ENCODE data around the gene STARD10. TPM values are rescaled to one million over a fixed set of nuclear protein-coding genes. Genes with fewer than 3 reads are reported as not detected.

The STARD10 gene
- total and polyA plus RNA-seq, 9 of the 15 experiments (the other 6 are each of a cell fraction or from before 2014, with no cell fraction given): 0.15 to 52.9 (median 32.3) TPM

- TF ChIP-seq ZNF778 (CRISPR knock-in tag; IDR thresholded peaks at IDR 0.05): no peak
- TF ChIP-seq NFIX (CRISPR knock-in tag; IDR thresholded peaks at IDR 0.05; ENCODE audit: low read depth): no peak
- TF ChIP-seq ARID1B (IDR thresholded peaks at IDR 0.05): 0 out of 2 replicates have a peak, but pooled peaks have one; percentile 45
- TF ChIP-seq GTF3C2 (IDR thresholded peaks at IDR 0.05; ENCODE audit: borderline replicate concordance, extremely low read depth, insufficient read length): no peak
- TF ChIP-seq RFX5 (IDR thresholded peaks at IDR 0.05; ENCODE audit: low read depth, low read length): peak; percentile 100
- TF ChIP-seq NFIC (IDR thresholded peaks at IDR 0.05): peak; percentile 20; the same call in 1 of the 2 replicates
- peak in 1 of 3 experiments; percentile 36; a peak in 1 of 6 replicates for TF ChIP-seq ZBTB11 (CRISPR knock-in tag; IDR thresholded peaks at IDR 0.05)
- TF ChIP-seq ARHGAP35 (IDR thresholded peaks at IDR 0.05; ENCODE audit: partially characterized antibody): peak; percentile 39
- TF ChIP-seq HMGN3 (IDR thresholded peaks at IDR 0.05; ENCODE audit: borderline replicate concordance, extremely low read depth, insufficient read length, low read depth, low read length): peak; percentile 36
- TF ChIP-seq TCFL5 (CRISPR knock-in tag; conservative IDR thresholded peaks at IDR 0.05): no peak
- TF ChIP-seq HBP1 (CRISPR knock-in tag; IDR thresholded peaks at IDR 0.05): 0 out of 2 replicates have a peak, but pooled peaks have one; percentile 26
These were observed 71.6 kb downstream of the STARD10 start (continued) for GRCh38 chr11:72722050-72722748.

Measured in K562 (cell line).